ENCODE results near the gene RNF31.

RNF31 gene

DNA sequence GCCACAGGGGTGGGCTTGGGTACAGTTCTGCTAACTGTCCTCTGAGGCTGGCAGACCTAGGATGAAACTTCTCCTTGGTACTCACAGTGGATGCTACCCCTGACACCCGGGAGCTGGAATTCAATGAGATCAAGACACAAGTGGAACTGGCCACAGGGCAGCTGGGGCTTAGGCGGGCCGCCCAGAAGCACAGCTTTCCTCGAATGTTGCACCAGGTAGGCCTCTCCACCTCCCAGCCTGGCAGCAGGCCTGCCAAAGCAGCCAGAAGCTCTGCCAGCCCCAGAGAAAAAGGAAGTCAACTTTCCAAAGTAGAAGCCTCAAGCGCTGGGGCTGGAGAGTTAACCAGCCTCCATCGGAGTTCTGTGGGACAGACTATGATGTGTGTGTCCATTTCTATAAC lies 30.1 kb upstream of the RNF31 start:
- no peak for DNase-seq

DNA sequence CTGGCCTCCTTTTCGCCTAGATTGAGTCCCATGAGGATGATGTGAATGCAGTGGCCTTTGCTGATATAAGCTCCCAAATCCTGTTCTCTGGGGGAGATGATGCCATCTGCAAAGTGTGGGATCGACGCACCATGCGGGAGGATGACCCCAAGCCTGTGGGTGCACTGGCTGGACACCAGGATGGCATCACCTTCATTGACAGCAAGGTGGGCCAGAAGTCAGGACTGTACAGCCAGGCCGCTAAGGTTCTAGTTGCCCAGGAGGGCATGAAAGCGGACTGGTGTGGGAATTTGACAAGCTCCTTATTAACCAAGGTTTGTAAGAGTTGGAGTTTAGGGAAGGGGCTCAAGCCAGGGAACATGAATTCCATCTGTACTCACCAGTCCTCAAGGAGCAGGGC lies 27.6 kb upstream of the RNF31 start:
- no peak for DNase-seq

DNA sequence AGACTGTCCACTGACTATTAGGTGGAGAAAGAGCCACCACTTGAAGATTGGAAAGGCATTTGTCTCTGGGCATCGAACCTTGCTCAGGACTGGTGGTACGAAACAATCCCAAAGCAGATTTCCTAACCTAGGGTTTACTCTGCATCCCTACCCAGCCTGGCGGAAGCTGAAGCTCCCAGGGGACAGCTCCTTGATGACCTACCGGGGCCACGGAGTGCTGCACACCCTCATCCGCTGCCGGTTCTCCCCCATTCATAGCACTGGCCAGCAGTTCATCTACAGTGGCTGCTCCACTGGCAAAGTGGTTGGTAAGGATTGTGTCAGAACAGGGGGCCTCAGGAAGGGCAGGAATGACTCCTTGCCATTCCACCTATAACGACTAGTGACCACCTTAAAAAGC lies 26.1 kb upstream of the RNF31 start:
- no peak for DNase-seq

DNA sequence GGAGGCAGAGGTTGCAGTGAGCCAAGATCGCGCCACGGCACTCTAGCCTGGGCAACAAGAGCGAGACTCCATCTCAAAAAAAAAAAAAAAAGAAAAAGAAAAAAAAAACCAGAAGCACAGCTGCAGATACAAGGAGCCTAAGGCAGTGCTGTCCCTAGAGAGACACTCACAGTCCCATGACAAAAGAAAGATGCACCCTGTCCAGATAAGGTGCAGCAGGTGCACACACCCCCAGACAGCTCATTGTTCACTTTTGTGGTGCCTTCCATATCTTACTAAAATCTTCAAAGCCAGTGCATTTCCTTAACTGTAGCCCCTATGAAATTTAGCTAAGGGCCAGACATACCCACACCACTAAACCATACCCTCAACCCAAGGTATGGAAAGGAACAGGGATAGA lies 24.9 kb upstream of the RNF31 start:
- no peak for DNase-seq

DNA sequence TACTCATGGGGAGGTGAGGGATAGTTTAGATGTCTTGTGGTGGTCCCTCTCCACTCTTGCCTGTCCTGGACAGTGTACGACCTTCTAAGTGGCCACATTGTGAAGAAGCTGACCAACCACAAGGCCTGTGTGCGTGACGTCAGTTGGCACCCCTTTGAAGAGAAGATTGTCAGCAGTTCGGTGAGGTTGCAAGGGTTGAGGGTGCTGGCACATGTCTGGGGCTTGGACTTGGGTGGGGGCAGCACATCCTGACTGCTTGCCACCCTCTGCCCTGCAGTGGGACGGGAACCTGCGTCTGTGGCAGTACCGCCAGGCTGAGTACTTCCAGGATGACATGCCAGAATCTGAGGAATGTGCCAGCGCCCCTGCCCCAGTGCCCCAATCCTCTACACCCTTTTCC lies 24.4 kb upstream of the RNF31 start:
- no peak for DNase-seq

DNA sequence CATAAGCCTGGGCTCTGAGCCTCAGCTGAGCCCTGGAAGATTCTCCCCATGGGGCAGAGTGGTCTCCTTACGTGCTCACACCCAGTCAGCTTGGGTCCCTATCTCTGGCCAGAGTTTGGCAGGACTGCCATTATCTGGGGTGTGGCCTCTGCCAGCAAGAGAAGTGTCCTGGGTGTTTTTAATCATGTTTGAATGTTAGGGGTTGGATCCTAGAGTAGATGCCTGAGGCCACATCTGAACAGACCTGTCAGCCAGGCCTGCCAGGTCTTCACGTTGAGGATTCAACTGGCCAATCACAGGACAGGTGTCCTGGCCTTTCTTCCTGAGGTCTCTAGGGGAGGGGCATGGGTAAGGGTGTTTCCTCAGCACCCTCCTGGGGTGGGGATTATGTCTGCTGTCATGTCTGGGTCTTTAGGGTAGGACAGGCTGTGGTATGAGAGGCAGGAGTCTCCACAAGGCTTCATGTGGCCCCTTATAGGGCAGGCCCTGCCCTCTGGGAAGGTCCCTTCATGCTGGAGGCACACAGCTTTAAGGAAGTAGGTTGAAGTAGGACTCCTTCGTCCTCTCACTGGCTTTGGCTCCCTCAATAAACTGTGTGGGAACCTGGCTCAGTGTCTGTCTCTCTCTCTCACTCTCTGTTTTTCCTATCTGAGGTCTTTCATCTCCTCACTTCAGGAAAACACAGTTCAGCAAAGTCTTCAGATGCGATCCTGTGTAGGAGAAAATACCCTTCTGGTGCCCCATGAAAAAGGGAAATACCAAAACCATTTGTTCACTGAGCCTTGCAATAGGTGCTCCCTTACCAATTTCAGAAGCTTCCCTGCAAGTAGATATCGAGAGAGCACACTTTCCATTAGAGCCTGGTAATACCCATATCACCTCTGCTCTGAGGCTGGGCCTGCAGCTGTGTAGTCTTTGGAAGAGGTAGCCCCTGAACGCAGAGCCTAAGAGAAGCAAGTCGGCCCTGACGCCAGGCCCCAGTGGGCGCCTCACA lies 23.6 kb upstream of the RNF31 start:
- no peak for DNase-seq

DNA sequence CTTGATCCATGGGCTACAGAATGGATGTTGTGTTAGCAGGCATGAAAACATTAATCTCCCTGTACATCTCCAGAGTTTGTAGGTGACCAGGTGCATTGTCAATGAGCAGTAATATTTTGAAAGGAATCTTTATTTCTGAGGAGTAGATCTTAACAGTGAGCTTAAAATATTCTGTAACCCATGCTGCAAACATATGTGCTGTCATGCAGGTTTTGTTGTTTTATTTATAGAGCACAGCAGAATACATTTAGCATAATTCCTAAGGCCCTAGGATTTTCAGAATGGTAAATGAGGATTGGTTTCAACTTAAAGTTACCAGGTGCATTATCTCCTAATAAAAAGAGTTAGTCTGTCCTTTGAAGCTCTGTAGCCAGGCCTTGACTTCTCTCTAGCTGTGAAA lies 20.4 kb upstream of the RNF31 start:
- DNase-seq: no peak

DNA sequence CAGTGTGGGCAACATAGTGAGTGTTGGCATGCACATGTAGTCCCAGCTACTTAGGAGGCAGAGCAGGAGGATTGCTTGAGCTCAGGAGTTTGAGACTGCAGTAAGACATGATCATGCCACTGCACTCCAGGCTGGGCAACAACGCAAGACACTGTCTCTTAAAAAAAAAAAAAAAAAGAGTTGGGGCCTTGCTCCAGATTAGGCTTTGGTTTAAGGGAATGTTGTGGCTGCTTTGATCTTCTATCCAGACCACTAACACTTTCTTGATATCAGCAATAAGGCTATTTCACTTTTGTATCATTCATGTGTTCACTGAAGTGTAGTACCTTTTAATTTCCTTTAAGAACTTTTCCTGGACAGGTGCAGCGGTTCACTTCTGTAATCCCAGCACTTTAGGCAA lies 19.6 kb upstream of the RNF31 start:
- DNase-seq: no peak

DNA sequence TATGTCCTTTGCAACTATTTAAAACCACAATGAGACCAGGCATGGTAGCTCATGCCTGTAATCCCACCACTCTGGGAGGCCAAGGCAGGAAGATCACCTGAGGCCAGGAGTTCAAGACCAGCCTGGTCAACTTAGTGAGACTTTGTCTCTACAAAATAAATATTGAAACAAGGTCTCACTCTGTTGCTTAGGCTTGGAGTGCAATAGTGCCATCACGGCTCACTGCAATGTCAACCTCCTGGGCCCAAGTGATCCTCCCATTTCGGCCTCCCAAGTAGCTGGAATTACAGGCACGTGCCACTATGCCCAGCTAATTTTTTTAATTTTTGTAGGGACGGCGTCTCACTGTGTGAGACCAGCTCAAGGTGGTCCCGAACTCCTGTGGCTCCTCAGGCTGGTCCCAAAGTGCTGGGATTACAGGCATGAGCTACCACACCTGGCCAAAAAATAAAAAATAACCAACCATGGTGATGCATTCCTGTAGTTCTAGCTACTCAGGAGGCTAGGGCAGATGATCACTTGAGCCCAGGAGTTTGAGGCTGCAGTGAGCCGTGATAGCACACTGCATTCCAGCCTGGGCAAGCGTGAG lies 17.8 kb upstream of the RNF31 start:
- no peak for DNase-seq

DNA sequence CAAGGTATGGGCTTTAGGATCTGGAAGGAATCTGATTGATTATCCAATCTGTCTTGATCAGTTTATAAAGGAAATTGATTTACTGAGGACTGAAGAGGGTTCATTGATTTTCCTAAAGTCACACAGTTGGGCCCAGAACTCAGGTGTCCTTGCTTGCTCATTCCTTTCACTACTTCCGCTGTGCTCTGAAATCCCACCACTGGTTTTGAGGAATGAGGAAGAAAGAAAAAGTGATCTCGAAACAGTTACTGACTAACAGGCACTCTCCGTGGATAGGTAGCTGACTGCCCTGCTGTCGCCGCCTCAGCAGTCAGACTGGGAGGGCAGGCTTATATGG lies 16.9 kb upstream of the RNF31 start, which contains the start of gene FITM1:
Gene FITM1 (plus strand): TSS at position 280 of the 337 bp plus-strand sequence. CDS start 905 bp downstream, outside the sequence.
- no peak for DNase-seq

DNA sequence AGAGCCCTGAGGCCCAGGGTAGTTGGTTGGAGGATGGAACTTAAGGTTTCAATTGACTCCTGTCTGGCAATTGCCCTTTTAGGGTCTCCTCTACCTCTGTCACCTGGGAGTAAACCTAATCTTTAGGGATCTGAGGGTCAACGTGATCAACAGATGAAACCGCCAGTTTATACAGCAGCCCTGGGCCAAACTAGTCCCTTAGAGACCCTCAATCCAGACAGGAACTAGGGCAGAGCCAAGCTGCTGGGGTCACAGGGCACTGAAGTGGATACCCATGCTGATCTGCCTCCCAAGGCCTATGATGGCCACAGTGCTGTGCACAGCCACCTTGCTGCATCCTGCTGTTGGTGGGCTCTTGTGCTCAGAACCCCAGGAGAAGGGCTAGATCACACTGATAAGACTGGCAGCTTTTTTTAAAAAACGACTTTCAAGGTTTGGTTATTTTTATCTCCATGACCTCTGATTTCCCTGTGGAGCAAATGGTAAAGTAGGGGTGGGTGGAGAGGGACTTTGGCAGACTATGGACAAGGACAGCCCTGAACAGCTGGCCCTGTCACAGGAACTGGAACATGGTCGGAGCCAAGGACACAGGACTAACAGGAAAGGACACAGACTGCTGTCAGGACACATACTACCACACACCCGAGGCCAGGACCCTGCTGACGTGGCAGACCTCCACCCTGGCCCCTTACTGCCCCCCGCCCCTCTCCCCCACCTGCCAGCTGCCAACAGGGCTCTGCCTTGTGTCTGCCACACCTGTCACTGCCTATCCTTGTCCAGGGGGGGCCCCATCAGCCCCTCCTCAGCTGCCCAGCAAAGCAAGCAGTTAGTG lies 16.4 kb upstream of the RNF31 start:
- DNase-seq: no peak

DNA sequence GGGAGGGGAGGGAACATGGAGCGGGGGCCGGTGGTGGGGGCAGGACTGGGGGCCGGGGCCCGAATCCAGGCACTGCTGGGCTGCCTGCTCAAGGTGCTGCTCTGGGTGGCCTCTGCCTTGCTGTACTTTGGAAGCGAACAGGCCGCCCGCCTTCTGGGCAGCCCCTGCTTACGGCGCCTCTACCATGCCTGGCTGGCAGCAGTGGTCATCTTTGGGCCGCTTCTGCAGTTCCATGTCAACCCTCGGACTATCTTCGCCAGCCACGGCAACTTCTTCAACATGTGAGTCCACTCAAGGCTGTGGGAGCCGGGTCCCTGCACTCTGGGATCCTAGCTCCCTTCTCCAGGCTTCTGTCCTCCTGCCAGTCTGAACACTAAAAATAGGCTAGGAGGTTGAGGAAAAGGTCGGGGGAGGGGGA lies 15.7 kb upstream of the RNF31 start:
- no peak for DNase-seq

DNA sequence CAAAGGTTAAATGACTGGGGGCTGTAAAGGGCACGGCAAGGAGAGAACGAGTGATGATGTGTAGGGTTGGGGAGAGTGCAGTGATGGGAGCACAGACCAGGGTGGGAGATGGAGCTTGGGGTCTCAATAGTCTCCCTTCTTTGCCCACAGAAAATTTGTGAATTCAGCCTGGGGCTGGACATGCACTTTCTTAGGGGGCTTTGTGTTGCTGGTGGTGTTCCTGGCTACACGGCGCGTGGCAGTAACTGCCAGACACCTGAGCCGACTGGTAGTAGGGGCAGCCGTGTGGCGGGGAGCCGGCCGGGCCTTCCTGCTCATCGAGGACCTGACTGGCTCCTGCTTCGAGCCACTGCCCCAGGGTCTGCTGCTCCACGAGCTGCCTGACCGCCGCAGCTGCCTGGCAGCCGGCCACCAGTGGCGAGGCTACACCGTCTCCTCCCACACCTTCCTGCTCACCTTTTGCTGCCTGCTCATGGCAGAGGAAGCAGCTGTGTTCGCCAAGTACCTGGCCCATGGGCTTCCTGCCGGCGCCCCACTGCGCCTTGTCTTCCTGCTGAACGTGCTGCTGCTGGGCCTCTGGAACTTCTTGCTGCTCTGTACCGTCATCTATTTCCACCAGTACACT lies 15.1 kb upstream of the RNF31 start:
- DNase-seq: no peak

DNA sequence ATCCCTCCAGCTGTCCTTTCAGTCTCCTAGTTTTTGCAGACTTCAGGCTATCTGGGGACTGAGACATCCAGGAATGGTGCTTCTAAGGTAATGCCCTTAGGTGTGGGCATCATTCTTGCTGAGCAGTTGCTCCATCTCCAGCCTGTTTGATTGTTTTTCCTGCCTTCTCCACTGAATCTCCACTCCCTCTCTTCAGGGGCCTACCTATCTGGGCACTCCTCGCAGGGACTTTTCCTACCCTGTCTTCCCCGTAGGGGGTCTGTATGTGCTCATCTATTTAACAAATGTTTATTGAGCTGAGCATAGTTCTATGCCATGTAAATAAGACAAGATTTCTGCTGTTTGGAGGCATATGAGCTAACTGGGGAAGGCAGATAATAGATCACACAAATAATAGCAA lies 14.3 kb upstream of the RNF31 start:
- no peak for DNase-seq

DNA sequence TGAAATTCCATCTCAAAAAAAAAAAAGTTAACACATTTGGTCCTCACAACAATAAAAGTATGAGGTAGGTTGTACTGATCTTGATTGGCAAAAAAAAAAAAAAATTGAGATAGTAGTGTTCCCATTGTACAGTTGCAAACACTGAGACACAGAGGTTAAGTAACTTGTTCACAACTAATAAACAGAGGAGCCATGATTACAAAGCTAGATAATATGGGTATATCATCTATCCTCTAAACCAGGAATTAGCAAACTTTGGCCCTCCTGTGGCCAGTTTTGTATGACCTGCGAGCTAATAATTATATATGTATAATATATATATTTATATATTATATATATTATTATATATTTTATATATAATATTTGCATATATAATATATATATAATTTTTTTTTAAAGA lies 13.6 kb upstream of the RNF31 start:
- no peak for DNase-seq

DNA sequence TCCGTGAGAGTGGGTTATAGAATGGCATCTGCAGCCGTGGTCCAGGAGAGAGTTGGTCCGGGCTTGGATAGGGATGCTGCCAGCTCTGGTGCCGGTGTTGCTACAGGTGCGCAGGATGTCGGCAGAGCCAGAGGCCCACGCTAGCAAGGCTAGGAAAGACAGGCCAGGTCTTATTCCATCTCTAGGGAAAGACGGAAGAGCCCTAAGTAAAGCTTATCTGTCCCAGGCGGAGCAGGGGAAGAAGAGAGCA lies 11.8 kb upstream of the RNF31 start:
- no peak for DNase-seq

DNA sequence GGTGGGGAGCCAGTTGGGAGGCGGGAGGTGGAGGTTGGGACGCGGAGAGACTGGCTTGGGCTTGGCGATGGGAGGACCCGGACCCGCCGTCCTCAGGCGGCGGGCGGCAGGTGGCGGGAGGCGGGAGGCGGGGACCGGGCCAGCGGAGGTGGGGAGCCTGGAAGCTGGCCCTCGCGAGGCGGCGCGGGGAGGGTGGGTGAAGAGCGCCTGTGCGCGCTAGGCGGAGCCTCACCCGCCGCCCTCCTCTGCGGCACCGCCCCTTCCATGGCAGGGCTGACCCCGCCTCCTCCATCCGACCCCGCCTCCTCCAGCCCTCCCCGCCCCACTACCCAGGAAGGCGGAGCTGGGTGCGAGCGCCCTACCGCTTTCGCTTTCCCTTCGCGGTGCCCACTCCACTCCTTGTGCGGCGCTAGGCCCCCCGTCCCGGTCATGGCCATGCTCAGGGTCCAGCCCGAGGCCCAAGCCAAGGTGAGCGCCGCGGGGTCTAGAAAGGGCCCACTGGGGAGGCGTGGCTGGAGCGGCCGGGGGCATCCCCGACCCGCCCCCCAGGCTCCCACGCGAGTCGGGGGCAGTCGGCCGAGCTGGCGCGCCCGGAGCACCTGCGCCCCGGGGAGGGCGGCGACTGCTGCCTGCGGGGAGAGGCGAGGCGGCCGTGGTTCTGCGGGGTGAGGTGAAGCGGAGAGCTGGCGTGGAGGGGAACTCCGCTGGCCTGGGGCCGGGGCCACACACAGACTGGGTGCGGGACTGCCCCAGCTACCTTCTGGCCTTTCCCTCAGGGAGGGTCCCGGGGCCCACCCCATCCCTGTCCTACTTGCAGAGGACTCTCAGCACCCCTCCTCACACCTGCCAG lies 11.2 kb upstream of the RNF31 start, which contains the start of gene PSME1:
Gene PSME1 (plus strand): TSS at position 361 of the 850 bp plus-strand sequence. CDS start 69 bp downstream, at position 430.
- peak; percentile 93 for DNase-seq

DNA sequence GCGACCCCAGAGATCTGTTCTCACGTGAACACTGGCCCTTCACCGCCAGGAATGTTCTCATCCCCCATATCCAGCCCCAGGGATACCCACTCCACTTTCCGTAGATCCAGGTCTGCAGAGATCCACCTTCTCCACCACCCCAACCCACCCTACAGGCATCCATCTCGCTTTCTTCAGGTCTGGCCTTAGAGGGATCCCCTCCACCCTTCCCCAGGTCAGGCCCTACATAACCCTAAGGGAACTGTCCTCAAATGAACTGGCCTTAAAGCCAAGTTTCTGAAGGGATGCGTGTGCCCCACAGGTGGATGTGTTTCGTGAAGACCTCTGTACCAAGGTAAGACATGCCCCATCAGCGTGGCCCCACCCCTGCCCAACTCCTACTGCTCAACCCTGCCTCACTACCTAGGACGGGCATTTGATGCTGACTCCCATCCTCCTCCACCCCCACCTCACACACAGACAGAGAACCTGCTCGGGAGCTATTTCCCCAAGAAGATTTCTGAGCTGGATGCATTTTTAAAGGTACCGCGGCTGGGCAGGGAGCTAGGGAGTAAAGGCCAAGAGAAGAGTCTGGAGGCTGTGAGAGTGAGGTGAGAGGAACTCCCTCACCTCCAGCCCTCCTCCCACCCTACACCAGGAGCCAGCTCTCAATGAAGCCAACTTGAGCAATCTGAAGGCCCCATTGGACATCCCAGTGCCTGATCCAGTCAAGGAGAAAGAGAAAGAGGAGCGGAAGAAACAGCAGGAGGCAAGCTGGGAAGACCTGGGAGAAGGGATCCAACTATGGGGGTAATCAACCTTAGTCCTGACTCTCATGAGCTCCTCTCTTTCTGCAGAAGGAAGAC lies 10.4 kb upstream of the RNF31 start:
- no peak for DNase-seq

DNA sequence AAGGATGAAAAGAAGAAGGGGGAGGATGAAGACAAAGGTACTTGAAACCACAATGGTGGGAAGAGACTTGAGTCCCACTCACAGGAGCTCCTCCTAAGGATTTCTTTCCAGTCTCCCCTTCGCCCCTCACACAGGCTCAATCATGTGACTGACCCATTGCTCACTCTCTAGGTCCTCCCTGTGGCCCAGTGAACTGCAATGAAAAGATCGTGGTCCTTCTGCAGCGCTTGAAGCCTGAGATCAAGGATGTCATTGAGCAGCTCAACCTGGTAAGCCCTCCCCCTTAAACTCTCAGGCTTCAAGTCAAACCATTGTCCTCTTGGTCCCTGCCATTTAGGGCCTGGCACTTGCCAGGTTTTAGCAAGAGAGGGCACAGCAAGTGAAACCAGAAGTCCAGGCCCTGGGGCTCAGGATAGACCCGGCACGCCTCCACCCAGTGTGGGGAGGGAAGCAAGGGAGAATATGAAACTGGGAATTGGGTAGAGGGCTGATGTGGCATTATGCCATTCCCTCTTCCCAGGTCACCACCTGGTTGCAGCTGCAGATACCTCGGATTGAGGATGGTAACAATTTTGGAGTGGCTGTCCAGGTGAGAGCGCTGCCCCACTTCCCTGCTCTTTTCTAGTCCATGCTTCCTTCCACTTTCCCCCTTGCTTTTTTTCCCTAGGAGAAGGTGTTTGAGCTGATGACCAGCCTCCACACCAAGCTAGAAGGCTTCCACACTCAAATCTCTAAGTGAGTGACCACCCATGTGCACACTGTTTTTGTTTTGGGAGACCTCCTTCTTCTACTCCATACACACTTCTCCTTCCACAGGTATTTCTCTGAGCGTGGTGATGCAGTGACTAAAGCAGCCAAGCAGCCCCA lies 9.5 kb upstream of the RNF31 start:
- peak; percentile 11 for DNase-seq

All from inflammatory macrophage treated with lipopolysaccharide for 4 hours (primary cell).